GM18867 (cell line): Measurements from ENCODE around the gene PTPN20.

Experiments
- ATAC-seq: cut with Tn5 transposase; IDR thresholded peaks from one replicate; pipeline ENCODE4 v1.9.1; 2021; ENCODE audit warnings: mild to moderate bottlenecking, moderate library complexity; ENCODE audit not compliant: unreplicated experiment

Gene PTPN20

DNA sequence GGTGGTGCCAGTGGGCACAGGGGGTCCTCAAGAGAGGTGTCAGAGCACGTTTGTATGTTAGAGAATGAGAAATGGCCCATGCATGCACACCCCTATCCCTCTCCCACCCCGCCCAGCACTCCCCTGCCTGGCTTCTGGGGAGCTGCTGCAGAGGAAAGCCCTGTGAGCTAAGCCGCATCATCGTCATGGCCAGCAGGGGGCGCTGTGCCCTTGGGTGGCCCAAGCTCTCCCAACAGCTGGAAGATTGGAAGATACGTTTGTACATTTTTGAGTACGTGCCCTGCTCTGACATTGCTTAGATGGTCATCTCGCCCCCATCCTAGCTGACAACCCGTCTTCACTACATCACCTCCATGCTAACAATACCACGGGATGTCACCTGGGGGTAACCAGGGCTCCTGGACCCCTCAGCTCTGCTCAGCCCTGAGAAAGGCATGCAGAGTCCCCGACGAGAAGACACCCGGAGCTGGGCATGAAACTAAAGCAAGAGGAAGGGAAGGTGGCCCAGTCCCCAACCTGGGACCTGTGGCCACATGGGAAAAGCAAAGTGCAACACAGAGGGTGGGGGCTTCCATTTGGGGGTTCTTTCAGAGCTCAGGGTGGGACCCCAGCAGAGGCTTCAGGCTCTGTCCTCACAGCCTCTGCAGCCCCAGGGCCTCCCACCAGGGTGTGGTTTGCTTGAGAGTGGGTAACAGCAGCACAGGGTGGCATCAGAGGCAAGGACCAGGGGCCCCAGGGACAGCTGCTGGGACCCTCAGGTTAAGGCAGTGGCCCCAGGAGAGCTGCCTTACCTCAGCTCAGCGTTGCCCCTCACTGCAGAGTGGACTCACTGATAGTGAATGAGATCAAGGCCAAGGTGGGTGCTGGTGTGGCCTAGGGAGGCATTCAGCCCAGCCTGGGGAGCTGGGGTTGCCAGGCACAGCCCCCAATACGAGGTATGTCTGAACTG, 136.6 kb downstream of the PTPN20 start:
- ATAC-seq, result no peak

DNA sequence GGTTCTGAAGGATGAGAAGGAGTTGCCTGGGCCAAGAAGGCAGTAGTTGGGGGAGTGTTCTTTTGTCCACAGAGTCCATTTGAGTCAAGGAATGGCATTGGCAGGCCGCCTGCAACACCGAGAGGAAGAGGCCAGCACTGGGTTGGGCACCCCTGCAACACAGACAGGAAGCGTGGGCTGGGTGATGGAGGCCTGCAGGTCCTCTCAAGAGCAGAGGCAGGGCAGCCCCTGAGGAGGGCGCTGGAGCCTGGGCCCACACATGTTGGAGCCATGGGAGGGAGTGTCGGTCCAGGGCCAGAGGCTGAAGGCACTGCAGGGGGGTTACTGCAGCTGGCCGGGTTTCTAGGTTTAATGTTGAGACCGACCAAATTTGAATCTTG, 137.3 kb downstream of the PTPN20 start:
- ATAC-seq, result no peak

DNA sequence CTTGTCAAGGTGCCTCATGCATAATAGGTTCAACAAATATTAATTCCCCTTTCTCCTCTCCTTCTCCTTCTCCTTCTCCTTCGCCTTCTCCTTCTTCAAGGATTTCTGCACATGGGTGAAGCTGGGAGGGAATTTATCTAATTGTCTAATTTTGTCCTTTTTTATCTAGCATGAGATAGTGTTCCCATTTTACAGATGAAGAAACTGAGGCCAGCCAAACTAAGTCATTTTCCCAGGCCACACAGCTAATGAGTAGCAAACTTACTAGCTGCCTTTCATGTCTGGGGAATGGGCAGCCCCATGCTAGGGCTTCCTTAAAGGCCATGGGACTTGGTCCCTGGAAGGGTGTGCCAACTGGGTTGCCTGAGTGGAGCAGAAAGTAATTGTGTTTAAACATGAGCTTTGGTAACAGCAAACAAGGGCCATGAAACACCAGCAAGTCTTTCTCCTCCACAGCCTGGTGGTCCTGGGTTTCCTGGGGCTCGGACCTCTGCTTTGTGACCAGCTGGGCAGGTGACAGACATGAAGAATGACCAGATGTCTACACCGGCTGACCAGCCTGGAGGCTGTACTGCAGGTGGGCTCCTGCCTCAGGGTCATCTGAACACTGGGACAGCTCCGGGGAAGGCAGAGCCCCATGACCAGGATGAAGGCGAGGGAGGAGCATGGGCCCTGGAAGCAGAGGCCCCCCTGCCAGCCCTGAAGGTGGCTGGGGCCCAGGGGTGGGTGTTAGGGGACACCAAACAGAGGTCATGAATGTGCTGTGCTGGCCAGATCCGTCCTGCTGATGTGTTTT, 138.0 kb downstream of the PTPN20 start:
- ATAC-seq, result no peak

DNA sequence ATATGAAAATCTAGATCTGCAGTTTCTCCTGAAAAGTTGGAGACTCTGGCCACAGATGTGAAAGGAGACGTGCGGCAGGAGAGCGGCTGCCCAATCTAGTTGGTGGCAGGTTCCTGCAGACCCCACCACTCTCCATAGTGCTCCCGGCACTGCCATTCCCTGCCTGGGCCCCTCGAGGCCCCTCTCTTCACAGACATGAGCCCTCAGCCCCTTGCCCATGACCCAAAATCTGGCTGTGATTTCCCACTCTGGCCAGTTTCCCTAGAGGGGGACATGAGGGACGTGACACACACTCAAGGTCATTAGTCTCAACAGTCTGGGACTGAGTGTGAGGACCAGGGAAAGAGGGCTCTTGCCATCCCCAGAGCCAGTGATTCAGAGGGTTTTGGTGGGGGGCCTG, 138.7 kb downstream of the PTPN20 start:
- ATAC-seq, result no peak

DNA sequence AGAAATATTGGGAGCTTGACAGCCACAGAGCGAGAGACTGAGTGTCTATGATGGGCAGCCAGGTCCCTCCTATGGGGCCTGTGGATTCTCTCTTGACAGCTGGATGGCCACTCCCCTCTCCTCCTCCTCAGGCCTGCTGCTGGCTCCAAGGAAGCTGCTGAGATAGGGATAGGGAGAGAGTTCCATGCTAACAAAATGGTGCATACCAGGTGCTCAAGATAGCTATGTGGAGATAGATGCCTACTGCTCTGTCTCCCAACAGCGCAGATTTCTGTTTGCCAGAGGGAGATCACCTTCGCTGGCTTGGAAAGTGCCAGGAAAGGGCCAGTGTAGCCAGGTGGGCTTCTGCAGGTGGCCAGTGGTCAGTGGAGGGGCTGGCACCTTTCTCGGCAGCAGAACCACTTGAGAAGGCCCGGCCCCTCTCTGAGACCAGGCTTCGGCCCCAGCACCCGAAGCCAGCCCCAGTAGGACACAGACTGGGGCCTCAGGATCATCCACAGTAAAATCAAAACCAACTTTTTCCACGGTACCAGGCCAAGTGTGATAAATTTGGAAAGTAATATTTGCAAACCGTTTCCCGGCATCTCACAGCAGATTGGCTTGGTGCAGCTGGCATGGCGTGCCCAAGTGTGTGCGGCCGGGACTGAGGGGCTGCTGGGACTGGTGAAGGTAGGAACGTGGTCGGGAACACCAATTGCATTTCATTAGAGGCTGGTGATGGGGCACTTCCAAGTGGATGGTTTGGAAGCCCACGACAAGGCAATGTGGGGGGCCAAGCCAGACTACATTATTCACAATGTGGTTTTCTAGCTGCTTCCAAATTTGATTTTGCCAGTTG, 139.6 kb downstream of the PTPN20 start:
- ATAC-seq, result no peak

DNA sequence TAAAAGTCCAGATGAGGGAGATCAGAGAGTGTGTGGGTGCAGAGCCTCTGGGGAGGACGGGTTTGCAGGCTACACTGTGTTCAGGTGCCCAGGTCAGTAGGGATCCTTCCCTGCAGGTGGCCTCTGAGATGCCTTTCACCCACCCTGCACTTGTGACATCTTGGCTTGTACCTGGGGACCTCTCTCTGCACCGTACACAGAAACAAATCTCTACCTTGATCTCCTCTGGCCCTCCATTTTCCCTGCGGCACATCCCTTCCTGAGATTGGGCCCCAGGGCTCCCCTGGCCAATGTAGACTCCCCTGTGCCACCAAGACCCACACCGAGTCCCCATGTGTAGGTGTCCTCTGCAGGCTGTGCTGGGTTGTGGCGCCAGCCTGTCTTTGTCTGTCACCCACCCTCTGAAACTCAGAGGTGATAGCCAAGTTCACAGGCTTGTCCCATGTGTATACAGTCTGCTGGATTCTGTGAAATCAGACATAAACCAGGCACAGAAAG, 140.6 kb downstream of the PTPN20 start:
- no peak for ATAC-seq
